Measurements from ENCODE around the gene BCLAF1. TPM values are rescaled to one million over a fixed set of nuclear protein-coding genes. Genes with fewer than 3 reads are reported as not detected.
"Not testable (repeated sequence)": the region's sequence is repeated elsewhere in the genome, so short reads cannot be mapped to it uniquely, and the experiment has no call there.

The BCLAF1 gene
- total and polyA plus RNA-seq, 9 donors, result 41.0 to 184 (median 161) TPM

DNA sequence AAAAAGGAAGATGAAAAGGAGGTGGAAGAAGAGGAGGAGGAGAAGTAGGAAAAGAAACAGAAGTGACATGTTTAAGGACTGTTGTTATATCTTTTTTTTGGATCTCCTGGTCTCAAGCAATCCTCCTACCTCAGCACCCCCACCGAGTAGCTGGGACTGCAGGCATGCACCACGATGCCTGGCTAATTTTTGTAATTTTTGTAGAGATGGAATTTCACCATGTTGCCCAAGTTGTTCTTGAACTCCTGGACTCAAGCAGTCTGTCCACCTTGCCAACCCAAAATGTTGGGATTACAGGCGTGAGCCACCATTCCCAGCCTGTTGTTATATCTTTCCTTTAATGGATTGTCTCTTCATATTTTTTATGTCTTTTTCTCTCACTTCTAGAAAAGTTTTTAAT is 19.5 kb upstream of the BCLAF1 start:
- TF ChIP-seq, protein P1, sequence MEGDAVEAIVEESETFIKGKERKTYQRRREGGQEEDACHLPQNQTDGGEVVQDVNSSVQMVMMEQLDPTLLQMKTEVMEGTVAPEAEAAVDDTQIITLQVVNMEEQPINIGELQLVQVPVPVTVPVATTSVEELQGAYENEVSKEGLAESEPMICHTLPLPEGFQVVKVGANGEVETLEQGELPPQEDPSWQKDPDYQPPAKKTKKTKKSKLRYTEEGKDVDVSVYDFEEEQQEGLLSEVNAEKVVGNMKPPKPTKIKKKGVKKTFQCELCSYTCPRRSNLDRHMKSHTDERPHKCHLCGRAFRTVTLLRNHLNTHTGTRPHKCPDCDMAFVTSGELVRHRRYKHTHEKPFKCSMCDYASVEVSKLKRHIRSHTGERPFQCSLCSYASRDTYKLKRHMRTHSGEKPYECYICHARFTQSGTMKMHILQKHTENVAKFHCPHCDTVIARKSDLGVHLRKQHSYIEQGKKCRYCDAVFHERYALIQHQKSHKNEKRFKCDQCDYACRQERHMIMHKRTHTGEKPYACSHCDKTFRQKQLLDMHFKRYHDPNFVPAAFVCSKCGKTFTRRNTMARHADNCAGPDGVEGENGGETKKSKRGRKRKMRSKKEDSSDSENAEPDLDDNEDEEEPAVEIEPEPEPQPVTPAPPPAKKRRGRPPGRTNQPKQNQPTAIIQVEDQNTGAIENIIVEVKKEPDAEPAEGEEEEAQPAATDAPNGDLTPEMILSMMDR (IDR thresholded peaks at IDR 0.05), result no peak
- TF ChIP-seq POLR2A (IDR thresholded peaks at IDR 0.05) (no peak), EP300 (IDR thresholded peaks at IDR 0.05) (no peak)
- H3K36me3 ChIP-seq, result no peaks in the 10 kb centered on the region
- intact Hi-C loops (cut with DNase I), result no loop called here
- no peaks in the 10 kb centered on the region for H3K4me1 ChIP-seq (ENCODE audit: insufficient read depth)
- no peaks in the 10 kb centered on the region for H3K27me3 ChIP-seq
- no peak overlapping the region for H3K4me3 ChIP-seq
- H3K27ac ChIP-seq, result no peak overlapping the region
- no peak for DNase-seq
- 78 to 80% (median 78%) methylated on average over 3 of the region's 3 CpGs for WGBS, 3 donors
- H3K9me3 ChIP-seq, result no peaks in the 10 kb centered on the region

DNA sequence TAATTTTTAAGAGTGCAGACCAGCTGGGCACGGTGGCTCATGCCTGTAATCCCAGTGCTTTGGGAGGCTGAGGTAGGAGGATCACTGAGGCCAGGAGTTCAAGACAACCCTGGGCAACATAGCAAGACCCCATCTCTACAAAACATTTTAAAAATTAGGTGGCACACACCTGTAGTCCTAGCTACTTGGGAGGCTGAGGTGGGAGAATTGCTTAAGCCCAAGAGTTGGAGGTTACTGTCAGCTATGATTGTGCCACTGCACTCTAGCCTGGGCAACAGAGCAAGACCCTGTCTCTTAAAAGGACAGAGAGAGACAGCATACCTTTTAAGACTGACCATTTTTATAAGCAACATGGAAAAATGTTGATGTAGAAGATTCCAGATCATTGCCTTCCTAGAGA is 18.8 kb upstream of the BCLAF1 start:
- H3K27me3 ChIP-seq, H3K36me3 ChIP-seq: not testable (repeated sequence)
- WGBS, 3 donors, result 81 to 94% (median 82%) methylated on average over 1 of the region's 1 CpG

DNA sequence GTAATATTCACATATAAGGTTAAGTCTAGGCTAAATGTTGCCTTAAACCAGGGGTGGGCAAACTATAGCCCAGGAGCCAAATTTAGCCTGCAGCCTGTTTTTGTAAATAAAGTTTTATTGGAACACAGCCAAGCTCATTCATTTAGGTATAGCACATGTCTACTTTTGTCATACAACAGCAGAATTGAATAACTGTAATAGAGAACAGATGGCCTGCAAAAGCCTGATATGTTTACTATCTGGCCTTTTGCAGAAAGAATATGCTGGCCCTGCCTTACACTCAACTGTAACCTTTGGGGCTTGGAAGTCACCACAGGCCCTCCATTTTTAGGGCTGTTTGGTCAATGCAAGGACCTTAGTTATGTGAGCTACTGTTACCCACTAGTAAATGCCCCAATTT is 17.7 kb upstream of the BCLAF1 start:
- Histone ChIP-seq H3K4me1 (ENCODE audit: insufficient read depth) (no peaks in the 10 kb centered on the region), H3K9me3 (no peaks in the 10 kb centered on the region), H3K4me3 (no peak overlapping the region), H3K27me3 (no peaks in the 10 kb centered on the region), H3K36me3 (no peaks in the 10 kb centered on the region), H3K27ac (no peak overlapping the region)
- intact Hi-C loops (cut with DNase I), result no loop called here
- TF ChIP-seq EP300 (IDR thresholded peaks at IDR 0.05) (no peak), POLR2A (IDR thresholded peaks at IDR 0.05) (no peak)
- TF ChIP-seq, protein P1 (IDR thresholded peaks at IDR 0.05), result no peak
- no peak for DNase-seq

More for the DNA sequence above, 18.8 kb upstream of the BCLAF1 start:
- H3K27ac ChIP-seq; DNase-seq; H3K4me1 ChIP-seq (ENCODE audit: insufficient read depth); H3K9me3 ChIP-seq; intact Hi-C loops (cut with DNase I); H3K4me3 ChIP-seq: not testable (repeated sequence)

DNA sequence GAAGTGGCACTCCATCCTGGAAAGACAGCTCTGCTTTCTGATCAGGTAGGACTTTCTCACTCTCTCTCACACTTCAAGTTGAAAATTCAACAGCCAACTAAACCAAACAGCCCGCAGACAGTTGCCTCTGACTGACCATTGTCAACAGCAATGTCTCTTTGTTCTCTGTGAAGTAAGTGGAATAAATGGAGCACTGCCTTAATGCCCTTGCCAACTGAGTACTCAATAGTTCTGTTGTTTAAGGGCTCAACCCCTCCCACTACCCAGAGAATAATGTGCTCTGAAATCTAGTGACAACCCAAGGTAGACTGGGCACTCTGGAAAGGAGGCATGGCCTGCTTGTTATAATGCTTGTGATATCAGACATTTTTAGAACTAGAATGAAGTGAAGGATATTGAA is 16.8 kb upstream of the BCLAF1 start:
- H3K27me3 ChIP-seq, result no peaks in the 10 kb centered on the region
- 82 to 86% (median 85%) methylated on average over 1 of the region's 1 CpG for WGBS, 3 donors
- intact Hi-C loops (cut with DNase I), result no loop called here
- no peaks in the 10 kb centered on the region for H3K4me1 ChIP-seq (ENCODE audit: insufficient read depth)
- H3K9me3 ChIP-seq, result no peaks in the 10 kb centered on the region
- DNase-seq, result no peak
- TF ChIP-seq POLR2A (IDR thresholded peaks at IDR 0.05), result no peak
- TF ChIP-seq, protein P1 (IDR thresholded peaks at IDR 0.05), result no peak
- TF ChIP-seq EP300 (IDR thresholded peaks at IDR 0.05), result no peak
- no peak overlapping the region for H3K27ac ChIP-seq
- H3K4me3 ChIP-seq, result no peak overlapping the region
- H3K36me3 ChIP-seq, result no peaks in the 10 kb centered on the region

DNA sequence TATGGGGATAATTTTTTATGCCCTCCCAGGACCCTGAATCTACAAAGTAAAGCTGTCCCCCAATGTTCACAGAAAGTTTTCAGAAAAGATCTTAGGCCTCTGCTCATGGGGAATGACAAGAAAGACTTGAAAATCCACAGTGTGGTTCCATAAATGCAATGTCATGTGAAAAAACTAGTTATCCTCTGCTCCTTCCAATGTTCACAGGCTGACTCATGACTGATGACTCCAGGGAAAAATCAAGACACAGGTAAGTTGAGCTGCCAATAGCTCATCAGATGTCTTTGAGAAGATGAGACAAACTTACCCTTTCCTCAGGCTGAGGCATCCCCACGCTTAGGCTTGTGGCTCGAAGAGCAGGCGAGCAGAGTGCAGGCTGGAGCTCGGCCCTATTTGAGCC is 14.8 kb upstream of the BCLAF1 start:
- WGBS, 3 donors, result 93 to 94% (median 93%) methylated on average over 4 of the region's 4 CpGs
- no peak overlapping the region for H3K27ac ChIP-seq
- no peaks in the 10 kb centered on the region for H3K9me3 ChIP-seq
- H3K4me1 ChIP-seq (ENCODE audit: insufficient read depth), result no peaks in the 10 kb centered on the region
- intact Hi-C loops (cut with DNase I), result no loop called here
- no peak overlapping the region for H3K4me3 ChIP-seq
- TF ChIP-seq EP300 (IDR thresholded peaks at IDR 0.05) (no peak), POLR2A (IDR thresholded peaks at IDR 0.05) (no peak)
- TF ChIP-seq, protein P1 (IDR thresholded peaks at IDR 0.05), result no peak
- H3K36me3 ChIP-seq, result no peaks in the 10 kb centered on the region
- no peak for DNase-seq
- no peaks in the 10 kb centered on the region for H3K27me3 ChIP-seq

Measured in ovary (tissue), 9 donors.